AG04450 (cell line): ENCODE results near the gene TXNDC16. TPM values are rescaled to one million over a fixed set of nuclear protein-coding genes. Genes with fewer than 3 reads are reported as not detected.

Experiments used
- CTCF ChIA-PET: fragments of 300-600, 350-600 bp; formaldehyde crosslinking; extraction: SDS; loops from one replicate; lab custom pipeline; 2022; ENCODE audit warnings: antibody characterized with exemption, inconsistent platforms; lab: Charles Lee
- POLR2A ChIA-PET: fragments of 350-600 bp; formaldehyde crosslinking; extraction: SDS; loops from one replicate; lab custom pipeline; 2021; ENCODE audit warnings: antibody characterized with exemption, inconsistent platforms; lab: Yijun Ruan, JAX
- DNase-seq: peaks from one replicate; pipeline ENCODE4 v3.0.0-alpha.2; 2011; ENCODE audit warnings: low read depth, low spot score
- H3K27ac ChIP-seq: one replicate; pipeline ENCODE4 v1.5.1; 2012; ENCODE audit warnings: low read depth, low read length, control low read depth
- H3K27me3 ChIP-seq: one replicate; pipeline ENCODE4 v1.6.0; 2012; ENCODE audit warnings: low read length; ENCODE audit not compliant: control insufficient read depth, insufficient read depth
- H3K4me3 ChIP-seq: 2 replicates; pipeline ENCODE4 v1.5.1; 2011; ENCODE audit warnings: mild to moderate bottlenecking, low read depth, low read length, control low read depth
- H3K9me3 ChIP-seq: 2 replicates; pipeline ENCODE4 v1.5.1; 2012; ENCODE audit warnings: low read length; ENCODE audit not compliant: control insufficient read depth, insufficient read depth
- polyA minus RNA-seq: library from RNA; depleted of rRNA, polyadenylated mRNA; stranded (reverse); fragments of >200 nt; gene quantifications from 2 replicates; pipeline ENCODE4 v1.2.3, GENCODE V29; 2011; rRNA and poly(A)+ RNA removed
- polyA plus RNA-seq: library from polyadenylated mRNA; depleted of rRNA; stranded (reverse); fragments of >200 nt; gene quantifications from 2 replicates; pipeline ENCODE4 v1.2.3, GENCODE V29; 2011; rRNA removed
- TF ChIP-seq, protein P1 (sequence below): IDR thresholded peaks from 2 replicates; pipeline ENCODE4 v1.5.1; 2011; ENCODE audit warnings: low read depth, low read length, control low read depth, inconsistent platforms

The TXNDC16 gene, protein sequence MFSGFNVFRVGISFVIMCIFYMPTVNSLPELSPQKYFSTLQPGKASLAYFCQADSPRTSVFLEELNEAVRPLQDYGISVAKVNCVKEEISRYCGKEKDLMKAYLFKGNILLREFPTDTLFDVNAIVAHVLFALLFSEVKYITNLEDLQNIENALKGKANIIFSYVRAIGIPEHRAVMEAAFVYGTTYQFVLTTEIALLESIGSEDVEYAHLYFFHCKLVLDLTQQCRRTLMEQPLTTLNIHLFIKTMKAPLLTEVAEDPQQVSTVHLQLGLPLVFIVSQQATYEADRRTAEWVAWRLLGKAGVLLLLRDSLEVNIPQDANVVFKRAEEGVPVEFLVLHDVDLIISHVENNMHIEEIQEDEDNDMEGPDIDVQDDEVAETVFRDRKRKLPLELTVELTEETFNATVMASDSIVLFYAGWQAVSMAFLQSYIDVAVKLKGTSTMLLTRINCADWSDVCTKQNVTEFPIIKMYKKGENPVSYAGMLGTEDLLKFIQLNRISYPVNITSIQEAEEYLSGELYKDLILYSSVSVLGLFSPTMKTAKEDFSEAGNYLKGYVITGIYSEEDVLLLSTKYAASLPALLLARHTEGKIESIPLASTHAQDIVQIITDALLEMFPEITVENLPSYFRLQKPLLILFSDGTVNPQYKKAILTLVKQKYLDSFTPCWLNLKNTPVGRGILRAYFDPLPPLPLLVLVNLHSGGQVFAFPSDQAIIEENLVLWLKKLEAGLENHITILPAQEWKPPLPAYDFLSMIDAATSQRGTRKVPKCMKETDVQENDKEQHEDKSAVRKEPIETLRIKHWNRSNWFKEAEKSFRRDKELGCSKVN
- polyA plus RNA-seq (2.5 and 3.8 TPM in 2 replicates), polyA minus RNA-seq (1.5 and 2.5 TPM in 2 replicates)

GRCh38 chr14:52552063-52552988, at the start of gene TXNDC16, which contains the start of gene GPR137C:
TXNDC16 (minus strand) TSS chr14:52552505; CDS start chr14:52543557, 8,948 bp downstream.
GPR137C (plus strand) TSS chr14:52552836; CDS start chr14:52553148, 312 bp downstream.
- TF ChIP-seq, protein P1, sequence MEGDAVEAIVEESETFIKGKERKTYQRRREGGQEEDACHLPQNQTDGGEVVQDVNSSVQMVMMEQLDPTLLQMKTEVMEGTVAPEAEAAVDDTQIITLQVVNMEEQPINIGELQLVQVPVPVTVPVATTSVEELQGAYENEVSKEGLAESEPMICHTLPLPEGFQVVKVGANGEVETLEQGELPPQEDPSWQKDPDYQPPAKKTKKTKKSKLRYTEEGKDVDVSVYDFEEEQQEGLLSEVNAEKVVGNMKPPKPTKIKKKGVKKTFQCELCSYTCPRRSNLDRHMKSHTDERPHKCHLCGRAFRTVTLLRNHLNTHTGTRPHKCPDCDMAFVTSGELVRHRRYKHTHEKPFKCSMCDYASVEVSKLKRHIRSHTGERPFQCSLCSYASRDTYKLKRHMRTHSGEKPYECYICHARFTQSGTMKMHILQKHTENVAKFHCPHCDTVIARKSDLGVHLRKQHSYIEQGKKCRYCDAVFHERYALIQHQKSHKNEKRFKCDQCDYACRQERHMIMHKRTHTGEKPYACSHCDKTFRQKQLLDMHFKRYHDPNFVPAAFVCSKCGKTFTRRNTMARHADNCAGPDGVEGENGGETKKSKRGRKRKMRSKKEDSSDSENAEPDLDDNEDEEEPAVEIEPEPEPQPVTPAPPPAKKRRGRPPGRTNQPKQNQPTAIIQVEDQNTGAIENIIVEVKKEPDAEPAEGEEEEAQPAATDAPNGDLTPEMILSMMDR, result no peak
- no peaks in the 10 kb centered on the region for H3K27me3 ChIP-seq
- ChIA-PET POLR2A (interaction anchor here (0.7 kb wide), 3 partner anchors 94 to 212 kb away, joined by 3 to 8 read pairs (median 3); no protein-coding TSS in a partner anchor), CTCF (interaction anchor here (0.6 to 1.6 kb wide), 10 partner anchors 7 to 265 kb away, joined by 3 to 8 read pairs (median 4); partner anchors contain the start of gene STYX)
- DNase-seq, result peak; percentile 98
- H3K27ac ChIP-seq, result no peak within 1 kb of the TSS
- H3K4me3 ChIP-seq, result peak within 1 kb of the TSS; percentile 75
- H3K9me3 ChIP-seq, result no peaks in the 10 kb centered on the region

DNA sequence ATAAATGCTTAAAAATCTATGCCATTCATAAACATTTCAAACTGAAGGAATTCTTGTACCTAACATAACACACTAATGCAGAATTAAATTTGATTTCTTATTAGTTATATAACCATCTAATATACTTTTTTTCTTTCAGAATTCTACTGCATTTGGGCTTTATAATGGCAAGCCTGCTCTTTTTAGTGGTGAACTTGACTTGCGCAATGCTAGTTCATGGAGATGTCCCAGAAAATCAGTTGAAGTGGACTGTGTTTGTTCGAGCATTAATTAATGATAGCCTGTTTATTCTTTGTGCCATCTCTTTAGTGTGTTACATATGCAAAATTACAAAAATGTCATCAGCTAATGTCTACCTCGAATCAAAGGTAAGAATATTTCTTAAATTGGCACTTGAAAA, 47.7 kb upstream of the TXNDC16 start:
- DNase-seq, result no peak
- H3K4me3 ChIP-seq, result no peak overlapping the region
- no peak overlapping the region for H3K27ac ChIP-seq
- 0 out of 2 replicates have a peak, but pooled peaks cover 2% of the 10 kb centered on the region for H3K9me3 ChIP-seq
- ChIA-PET CTCF (no interaction called here), POLR2A (no interaction called here)
- TF ChIP-seq, protein P1, result no peak
- H3K27me3 ChIP-seq, result no peaks in the 10 kb centered on the region

DNA sequence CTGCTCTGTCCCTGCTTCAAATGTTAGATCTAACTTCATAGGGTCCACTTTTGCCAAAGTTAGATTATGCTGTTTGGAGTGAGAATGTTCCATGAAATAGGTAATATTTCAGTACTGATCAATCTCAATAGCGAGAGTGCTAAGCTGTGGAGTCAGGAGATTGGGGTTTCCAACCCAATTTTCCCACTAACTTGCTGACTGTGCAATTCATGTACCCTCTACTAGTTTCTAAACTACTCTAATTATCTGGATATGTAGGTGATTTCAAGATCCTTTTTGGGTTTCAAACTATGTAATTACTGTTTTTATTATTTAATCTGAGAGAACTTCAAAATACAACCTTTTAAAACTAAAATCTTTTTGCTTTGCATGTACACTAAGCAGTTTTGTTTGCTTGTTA, 46.3 kb upstream of the TXNDC16 start:
- H3K27ac ChIP-seq, result no peak overlapping the region
- CTCF ChIA-PET, result no interaction called here
- no peaks in the 10 kb centered on the region for H3K9me3 ChIP-seq
- no peak for DNase-seq
- no peak overlapping the region for H3K4me3 ChIP-seq
- POLR2A ChIA-PET, result no interaction called here
- H3K27me3 ChIP-seq, result no peaks in the 10 kb centered on the region
- TF ChIP-seq, protein P1, result no peak

GRCh38 chr14:52596861-52597260, 44.6 kb upstream of the TXNDC16 start:
- H3K9me3 ChIP-seq, result no peaks in the 10 kb centered on the region
- ChIA-PET CTCF (no interaction called here), POLR2A (no interaction called here)
- H3K4me3 ChIP-seq, result no peak overlapping the region
- DNase-seq, result no peak
- no peaks in the 10 kb centered on the region for H3K27me3 ChIP-seq
- no peak overlapping the region for H3K27ac ChIP-seq
- TF ChIP-seq, protein P1, result no peak
